KMS-11 (cell line): ENCODE measurements around the gene DLGAP1.

Experiments
- H2AFZ ChIP-seq: fragments of 200-600 bp; sonication (generic); 2 replicates; pipeline ENCODE4 v1.6.1; 2016; ENCODE audit warnings: antibody characterized with exemption, mixed run types, low read depth
- H3K27ac ChIP-seq: fragments of 200-600 bp; sonication (generic); 2 replicates; pipeline ENCODE4 v1.6.1; 2016; ENCODE audit warnings: mild to moderate bottlenecking, mixed run types
- H3K27me3 ChIP-seq: fragments of 200-600 bp; sonication (generic); 2 replicates; pipeline ENCODE4 v1.6.1; 2017; ENCODE audit warnings: mild to moderate bottlenecking, low read depth, mixed run types, moderate library complexity; ENCODE audit not compliant: insufficient read depth
- H3K36me3 ChIP-seq: fragments of 200-600 bp; sonication (generic); 2 replicates; pipeline ENCODE4 v1.6.1; 2017; ENCODE audit warnings: mild to moderate bottlenecking, mixed run types; ENCODE audit not compliant: insufficient read depth
- H3K4me1 ChIP-seq: fragments of 200-600 bp; sonication (generic); 2 replicates; pipeline ENCODE4 v1.6.1; 2016; ENCODE audit warnings: mild to moderate bottlenecking, low read depth, mixed run types; ENCODE audit not compliant: poor library complexity, severe bottlenecking
- H3K4me2 ChIP-seq: fragments of 200-600 bp; sonication (generic); 2 replicates; pipeline ENCODE4 v1.7.0; 2016; ENCODE audit warnings: mild to moderate bottlenecking, mixed run types
- H3K4me3 ChIP-seq: fragments of 200-600 bp; sonication (generic); IDR thresholded peaks from 2 replicates; pipeline ENCODE4 v1.6.1; 2017; ENCODE audit warnings: low read depth, low read length, mixed read lengths; ENCODE audit not compliant: insufficient read depth
- H3K79me2 ChIP-seq: fragments of 200-600 bp; sonication (generic); 2 replicates; pipeline ENCODE4 v1.6.1; 2016; ENCODE audit warnings: low read depth, mixed run types; ENCODE audit not compliant: insufficient read depth
- H3K9ac ChIP-seq: fragments of 200-600 bp; sonication (generic); 2 replicates; pipeline ENCODE4 v1.6.1; 2016; ENCODE audit warnings: mild to moderate bottlenecking, mixed run types
- H4K20me1 ChIP-seq: fragments of 200-600 bp; sonication (generic); 2 replicates; pipeline ENCODE4 v1.6.1; 2016; ENCODE audit warnings: mild to moderate bottlenecking, mixed run types; ENCODE audit not compliant: insufficient read depth
- CTCF ChIP-seq: fragments of 200-600 bp; sonication (generic); conservative IDR thresholded peaks from 2 replicates; pipeline ENCODE4 v1.6.1; 2017; ENCODE audit warnings: low read depth, mild to moderate bottlenecking, antibody characterized with exemption, low read length, moderate library complexity, mixed read lengths

DLGAP1 gene

GRCh38 chr18:4284528-4284927 lies 170.6 kb downstream of the DLGAP1 start:
- Histone ChIP-seq H3K4me1 (no peaks in the 10 kb centered on the region), H3K36me3 (no peaks in the 10 kb centered on the region), H3K27ac (no peak overlapping the region), H3K79me2 (no peaks in the 10 kb centered on the region), H3K9ac (no peak overlapping the region), H3K4me2 (no peak overlapping the region), H3K4me3 (no peak overlapping the region), H4K20me1 (no peaks in the 10 kb centered on the region), H3K27me3 (no peaks in the 10 kb centered on the region), H2AFZ (no peak overlapping the region)
- TF ChIP-seq CTCF, result no peak

GRCh38 chr18:4283746-4284291 lies 171.3 kb downstream of the DLGAP1 start:
- Histone ChIP-seq H2AFZ (no peak overlapping the region), H3K27ac (no peak overlapping the region), H3K4me2 (no peak overlapping the region), H3K79me2 (no peaks in the 10 kb centered on the region), H3K9ac (no peak overlapping the region), H3K4me3 (no peak overlapping the region), H3K4me1 (no peaks in the 10 kb centered on the region), H4K20me1 (no peaks in the 10 kb centered on the region), H3K27me3 (no peaks in the 10 kb centered on the region), H3K36me3 (no peaks in the 10 kb centered on the region)
- no peak for TF ChIP-seq CTCF

- no peaks in the 10 kb centered on the region for H4K20me1 ChIP-seq
- TF ChIP-seq CTCF, result no peak
- H3K27me3 ChIP-seq, result no peaks in the 10 kb centered on the region
- peaks cover under 1% of the 10 kb centered on the region for H3K4me1 ChIP-seq
- H3K36me3 ChIP-seq, result no peaks in the 10 kb centered on the region
- no peak overlapping the region for H3K4me2 ChIP-seq
- no peak overlapping the region for H3K27ac ChIP-seq
- no peaks in the 10 kb centered on the region for H3K79me2 ChIP-seq
- H3K9ac ChIP-seq, result no peak overlapping the region
- H3K4me3 ChIP-seq, result no peak overlapping the region
- H2AFZ ChIP-seq, result no peak overlapping the region
These were observed 172.2 kb downstream of the DLGAP1 start for GRCh38 chr18:4282954-4283353.

GRCh38 chr18:4276953-4277585 lies 178.0 kb downstream of the DLGAP1 start:
- H4K20me1 ChIP-seq, result no peaks in the 10 kb centered on the region
- no peaks in the 10 kb centered on the region for H3K79me2 ChIP-seq
- no peak overlapping the region for H3K4me2 ChIP-seq
- peaks cover 14% of the 10 kb centered on the region for H3K4me1 ChIP-seq
- no peak for TF ChIP-seq CTCF
- no peak overlapping the region for H2AFZ ChIP-seq
- no peaks in the 10 kb centered on the region for H3K36me3 ChIP-seq
- H3K27ac ChIP-seq, result no peak overlapping the region
- H3K9ac ChIP-seq, result no peak overlapping the region
- no peak overlapping the region for H3K4me3 ChIP-seq
- no peaks in the 10 kb centered on the region for H3K27me3 ChIP-seq
